ENCODE results near the gene MGMT.

DNA sequence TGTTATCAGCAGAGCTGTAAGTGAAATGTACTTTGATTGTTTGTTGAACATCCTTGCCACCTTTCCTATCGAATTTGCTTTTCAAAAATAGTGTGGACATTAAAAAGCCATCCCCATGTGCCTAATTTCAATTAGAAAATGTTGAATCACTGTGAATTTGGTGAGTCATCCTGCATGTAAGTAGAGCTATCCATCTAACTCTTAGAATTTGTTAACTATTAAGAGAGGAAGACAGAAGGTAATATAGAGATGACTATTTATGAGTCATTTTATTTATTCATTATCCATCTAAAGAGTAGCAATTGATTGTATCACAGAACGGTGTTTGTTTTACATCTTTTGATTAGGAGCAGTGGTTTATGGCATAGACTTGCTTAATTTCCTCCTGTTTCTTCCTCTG is 154.7 kb downstream of the MGMT start:
- TF ChIP-seq, protein P1, sequence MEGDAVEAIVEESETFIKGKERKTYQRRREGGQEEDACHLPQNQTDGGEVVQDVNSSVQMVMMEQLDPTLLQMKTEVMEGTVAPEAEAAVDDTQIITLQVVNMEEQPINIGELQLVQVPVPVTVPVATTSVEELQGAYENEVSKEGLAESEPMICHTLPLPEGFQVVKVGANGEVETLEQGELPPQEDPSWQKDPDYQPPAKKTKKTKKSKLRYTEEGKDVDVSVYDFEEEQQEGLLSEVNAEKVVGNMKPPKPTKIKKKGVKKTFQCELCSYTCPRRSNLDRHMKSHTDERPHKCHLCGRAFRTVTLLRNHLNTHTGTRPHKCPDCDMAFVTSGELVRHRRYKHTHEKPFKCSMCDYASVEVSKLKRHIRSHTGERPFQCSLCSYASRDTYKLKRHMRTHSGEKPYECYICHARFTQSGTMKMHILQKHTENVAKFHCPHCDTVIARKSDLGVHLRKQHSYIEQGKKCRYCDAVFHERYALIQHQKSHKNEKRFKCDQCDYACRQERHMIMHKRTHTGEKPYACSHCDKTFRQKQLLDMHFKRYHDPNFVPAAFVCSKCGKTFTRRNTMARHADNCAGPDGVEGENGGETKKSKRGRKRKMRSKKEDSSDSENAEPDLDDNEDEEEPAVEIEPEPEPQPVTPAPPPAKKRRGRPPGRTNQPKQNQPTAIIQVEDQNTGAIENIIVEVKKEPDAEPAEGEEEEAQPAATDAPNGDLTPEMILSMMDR (IDR thresholded peaks at IDR 0.05), result no peak
- TF ChIP-seq POLR2A (IDR thresholded peaks at IDR 0.05), result no peak
